NCI-H146 treated with DMSO at 0.1 percent for 48 hours (cell line): ENCODE results near the gene MEI1.

Experiments used
- DNase-seq: peaks from one replicate; lab custom pipeline; 2025; ENCODE audit not compliant: unreplicated experiment; lab: John Stamatoyannopoulos, UW

Gene MEI1

DNA sequence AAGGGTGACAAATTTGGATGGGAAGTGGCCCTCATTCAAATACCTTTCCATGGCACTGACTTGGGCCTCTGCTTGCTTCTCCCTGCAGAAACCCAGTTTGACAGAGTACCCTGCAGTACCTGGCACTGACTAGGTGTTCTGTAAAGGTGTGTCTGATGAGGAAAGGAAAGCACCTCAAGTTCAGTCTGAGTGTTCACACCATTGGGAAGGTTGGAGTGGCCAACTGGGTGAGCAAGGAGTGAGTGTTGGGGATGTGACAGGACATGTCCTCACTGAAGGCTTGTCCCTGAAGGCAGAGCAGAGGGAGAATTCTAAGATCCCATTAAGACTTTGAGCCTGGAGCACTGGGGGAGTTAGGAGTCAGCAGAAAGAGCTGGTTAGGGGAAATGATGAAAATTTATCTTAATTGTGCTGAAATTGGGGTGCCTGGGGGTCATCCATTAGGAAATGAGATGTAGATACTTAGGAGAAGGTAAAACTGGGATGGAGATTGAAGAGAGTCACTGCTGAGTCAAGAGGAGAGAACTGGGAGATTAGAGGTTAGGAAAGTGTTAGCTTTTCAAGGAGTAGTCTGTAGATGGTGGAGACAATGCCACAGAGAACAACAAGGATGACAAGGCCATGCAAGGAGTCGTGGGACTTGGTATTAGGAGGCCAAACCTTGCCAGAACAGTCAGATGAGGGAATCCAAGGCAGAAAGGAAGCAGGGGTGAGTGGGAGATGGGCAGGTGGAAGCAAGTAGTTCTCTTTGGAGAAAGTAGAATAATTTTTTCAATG is 139.7 kb downstream of the MEI1 start:
- no peak for DNase-seq

DNA sequence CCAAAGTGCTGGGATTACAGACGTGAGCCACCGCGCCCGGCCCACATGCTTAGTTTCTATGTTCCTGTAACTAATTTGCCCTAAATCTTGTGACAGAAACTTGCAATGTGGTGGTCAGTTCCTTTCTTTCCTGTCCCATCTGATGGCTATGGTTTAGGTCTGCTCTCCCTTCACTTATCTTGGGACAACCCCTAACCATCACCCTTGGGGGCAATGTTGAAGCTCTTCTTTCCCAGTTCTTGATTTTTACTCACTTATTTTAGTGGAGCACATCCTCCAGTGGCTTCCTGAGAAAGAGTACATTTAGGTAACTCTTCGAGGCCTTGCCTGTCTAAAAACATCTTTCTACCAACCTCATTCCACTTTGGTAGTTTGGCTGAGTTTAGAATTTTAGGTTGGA is 140.9 kb downstream of the MEI1 start:
- no peak for DNase-seq

DNA sequence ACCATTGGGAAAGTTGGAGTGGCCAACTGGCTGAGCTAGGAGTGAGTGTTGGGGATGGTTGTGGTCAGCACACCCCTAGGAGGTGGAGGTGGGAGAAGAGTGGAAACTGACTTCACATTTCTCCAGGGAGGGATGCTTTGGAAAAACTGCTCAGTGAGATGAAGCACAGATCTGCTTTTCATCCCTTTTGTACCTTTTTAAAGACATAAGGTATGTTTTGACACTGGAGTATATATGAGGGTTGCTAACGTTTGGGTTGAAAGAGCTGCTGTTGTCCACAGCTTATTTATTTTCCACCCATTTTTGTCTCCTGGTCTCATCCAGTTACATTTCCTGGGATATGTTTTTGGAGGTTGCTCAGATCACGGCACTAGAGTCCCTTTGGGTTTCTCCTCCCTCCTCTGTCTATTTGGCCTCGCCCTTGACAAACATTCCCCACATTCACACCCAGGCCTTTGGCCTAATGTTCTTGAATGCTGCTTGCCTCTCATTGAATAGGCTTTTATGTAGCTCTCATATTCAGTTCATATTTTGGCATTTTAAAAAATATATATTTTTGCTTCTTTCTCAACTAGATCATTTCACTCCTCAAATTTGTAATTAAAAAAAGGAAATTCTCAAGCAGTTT is 141.9 kb downstream of the MEI1 start:
- DNase-seq, result no peak

DNA sequence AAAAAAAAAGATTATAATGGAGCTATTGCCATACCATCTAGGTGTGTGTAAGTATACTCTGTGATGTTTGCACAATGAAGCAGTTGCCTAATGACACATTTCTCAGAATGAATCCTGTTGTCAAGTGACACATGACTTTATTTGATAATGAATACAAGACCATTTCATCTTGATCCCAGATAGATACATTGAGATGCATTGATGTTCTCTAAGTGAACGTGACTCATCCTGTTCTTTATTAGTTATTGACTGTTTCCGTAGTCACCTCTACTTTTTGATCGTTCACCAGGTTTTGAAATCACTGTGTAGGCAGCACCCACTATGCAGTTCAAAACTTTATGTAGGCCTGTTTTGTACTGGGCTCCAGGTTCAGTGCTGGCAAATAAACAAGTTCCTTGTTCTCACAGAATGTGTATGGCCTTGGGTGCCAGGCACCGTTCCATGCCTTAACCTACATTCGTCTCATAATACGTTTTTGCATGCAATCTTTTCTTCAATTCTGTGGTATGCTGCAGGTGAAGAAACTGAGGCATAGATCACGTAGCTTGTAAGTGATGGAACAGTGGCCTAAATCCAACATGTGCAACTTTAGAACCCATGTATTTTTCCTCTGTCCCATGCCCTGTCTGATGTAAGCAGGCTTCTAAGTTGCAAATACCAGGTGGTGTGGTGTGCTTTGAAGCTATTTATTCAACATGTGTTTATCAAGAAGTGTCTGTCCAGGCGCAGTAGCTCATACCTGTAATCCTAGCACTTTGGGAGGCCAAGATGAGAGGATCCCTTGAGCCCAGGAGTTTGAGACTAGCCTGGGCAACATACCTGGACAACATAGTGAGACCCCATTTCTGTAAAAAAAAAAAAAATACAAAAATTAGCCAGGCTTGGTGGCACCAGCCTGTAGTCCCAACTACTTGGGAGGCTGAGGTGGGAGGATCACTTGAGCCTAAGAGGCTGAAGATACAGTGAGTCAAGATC is 144.0 kb downstream of the MEI1 start:
- no peak for DNase-seq

DNA sequence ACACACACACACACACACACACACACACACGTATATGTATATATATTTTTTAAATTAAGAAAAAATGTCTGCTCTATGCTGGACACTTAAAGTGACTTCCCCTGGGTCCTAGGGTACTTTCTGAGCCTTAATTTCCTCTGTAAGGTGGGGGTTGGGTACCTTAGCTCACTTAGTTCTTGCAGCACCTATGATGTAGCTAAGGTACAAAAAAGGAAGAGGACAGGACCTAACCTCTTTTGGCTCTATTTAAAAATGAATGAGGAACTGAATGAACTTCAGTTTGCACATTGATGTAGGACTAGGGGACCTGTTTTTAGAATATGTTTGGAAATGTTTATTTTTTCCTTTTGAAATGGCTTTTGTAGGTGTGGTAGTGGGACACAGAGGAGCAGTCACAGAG is 144.7 kb downstream of the MEI1 start:
- no peak for DNase-seq

DNA sequence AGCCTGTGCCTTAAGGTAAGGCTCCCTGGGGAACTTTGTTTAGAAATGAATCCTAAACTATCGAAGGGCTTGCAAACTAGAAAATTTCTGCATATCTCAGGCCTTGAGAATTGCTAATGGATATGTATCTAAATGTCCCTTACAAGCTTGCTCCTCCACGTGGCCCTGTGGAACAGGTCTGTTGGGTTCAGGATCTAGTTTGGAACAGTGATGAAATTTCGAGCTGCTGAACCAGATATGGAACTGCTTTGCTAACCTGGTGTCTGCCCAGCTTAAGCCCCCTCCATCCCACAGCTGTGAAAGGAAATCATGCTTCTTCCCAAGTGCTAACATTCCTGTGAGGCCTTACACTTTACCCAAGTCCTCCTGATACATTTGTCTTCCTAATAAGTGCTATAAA is 145.2 kb downstream of the MEI1 start:
- no peak for DNase-seq

DNA sequence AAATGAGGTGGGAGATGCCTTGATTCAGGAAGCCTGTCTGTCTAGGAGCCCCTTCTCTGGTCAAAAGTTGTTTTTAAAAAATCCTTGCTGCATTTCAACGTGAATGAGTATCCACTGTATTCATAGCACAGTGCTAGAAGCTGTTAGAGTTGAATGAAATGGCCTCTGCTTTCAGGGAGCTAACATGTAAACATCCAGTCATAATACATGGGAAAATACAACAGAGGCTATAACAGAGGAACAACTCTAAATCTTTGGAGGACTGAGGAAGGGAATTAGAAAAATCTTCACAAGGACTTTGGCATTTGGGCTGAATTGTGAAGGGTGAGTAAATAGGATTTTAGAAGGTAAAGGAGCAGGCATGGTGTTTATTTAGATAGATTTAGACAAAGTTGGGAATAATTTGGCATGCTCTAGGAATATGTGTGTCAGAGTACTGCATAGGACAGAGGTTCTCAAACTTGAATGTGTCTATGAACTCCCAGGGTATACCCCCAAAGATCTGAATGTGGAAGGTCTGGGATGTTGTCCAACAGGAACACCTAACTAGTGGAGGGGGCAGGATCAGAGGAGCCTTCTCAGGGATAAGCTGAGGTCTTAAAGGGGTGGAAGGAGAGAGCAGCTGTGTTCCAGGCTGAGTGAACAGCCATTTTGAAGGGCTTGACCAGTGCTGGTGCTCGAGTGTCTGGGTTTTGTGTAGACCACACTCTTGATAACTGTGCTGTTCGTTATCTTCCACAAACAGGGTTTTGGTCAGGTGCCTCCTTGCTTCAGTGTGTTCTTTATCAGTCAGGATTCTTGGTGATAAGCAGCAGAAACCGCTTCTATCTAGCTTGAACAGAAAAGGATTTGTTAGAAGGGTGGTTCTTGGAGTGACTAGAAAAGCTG is 146.3 kb downstream of the MEI1 start:
- DNase-seq, result no peak

DNA sequence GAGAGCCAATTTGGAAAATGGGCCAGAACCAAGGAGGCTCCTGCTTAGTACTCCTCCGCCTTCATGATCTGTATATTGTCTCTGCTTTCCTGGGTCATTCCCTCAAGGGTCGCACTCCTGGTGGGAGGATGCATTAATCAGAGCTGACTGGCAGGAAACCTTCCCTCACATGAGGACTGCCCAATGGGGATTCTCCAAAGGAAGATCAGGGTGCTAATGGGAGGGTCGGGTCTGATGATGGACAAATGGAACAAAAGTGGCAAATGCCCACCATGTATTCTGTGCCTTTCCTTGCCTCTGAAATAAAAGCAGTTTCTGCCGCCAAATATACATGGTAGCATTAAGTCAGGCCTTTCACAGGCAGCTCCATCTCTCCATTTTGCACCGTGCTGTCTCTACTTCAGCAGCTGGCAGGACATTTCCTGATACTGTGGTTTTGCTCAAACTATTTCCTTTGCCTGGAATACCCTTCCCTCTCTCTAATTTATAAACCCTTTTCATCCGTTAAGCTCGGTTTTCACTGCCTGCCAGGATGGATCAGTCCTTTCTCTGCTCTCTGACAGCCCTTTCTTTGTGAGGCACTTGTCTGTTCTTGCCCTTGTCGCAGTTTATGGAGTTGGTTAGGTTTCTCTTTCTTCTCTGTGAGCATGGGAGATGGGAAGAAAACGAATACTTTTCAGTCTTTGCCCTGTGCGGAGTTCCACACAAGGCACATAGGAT is 147.1 kb downstream of the MEI1 start:
- DNase-seq, result no peak

DNA sequence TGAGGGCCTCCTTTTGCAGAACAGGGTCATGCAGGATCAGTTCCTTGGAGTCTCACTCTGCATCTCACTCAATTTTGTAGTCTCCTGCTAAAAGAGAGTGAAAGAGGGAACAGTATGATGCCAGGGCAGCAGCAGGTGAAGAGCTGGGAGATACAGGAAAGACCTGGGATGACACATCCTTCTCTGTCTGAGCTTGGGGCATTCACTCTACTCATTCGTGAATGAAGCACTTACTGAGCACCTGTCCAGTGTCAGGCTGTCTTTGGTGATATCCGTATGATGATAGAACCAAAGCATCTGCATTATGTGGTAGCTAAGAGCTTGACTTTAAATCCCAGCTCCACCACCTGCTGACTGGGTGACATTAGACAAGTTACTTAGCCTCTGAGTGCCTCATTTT is 148.0 kb downstream of the MEI1 start:
- DNase-seq, result no peak

DNA sequence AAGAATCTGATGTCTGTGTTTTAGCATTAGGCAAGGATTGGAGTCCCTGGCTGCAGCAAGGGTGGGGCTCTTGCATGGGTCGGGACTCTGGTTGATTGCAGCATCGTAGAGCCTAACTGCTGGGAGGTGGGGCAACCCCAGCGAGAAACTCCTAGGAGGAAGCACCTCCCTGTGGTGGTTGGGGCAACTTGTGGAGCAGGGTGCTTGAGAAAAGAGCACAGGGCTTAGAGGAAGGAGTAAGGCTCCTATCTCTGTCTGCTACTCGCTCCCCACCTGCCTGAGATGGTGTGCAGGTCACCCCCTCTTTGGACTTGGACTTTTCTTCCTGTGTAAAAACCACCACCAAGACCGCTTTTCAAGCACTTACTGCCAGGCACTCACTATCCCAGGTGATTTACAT is 149.2 kb downstream of the MEI1 start:
- no peak for DNase-seq
